Measurements from ENCODE around the gene CSTPP1.
"Not testable (repeated sequence)": the region's sequence is repeated elsewhere in the genome, so short reads cannot be mapped to it uniquely, and the experiment has no call there.

Gene CSTPP1

DNA sequence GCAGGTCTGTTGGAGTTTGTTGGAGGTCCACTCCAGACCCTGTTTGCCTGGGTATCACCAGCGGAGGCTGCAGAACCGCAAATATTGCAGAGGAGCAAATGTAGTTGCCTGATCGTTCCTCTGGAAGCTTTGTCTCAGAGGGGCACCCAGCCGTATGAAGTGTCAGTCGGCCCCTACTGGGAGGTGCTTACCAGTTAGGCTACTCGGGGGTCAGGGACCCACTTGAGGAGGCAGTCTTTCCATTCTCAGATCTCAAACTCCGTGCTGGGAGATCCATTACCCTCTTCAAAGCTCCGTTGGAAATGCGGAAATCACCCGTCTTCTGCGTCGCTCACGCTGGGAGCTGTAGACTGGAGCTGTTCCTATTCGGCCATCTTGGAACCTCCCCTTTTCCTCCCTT, 61.2 kb downstream of the CSTPP1 start:
- DNase-seq, result not testable (repeated sequence)

DNA sequence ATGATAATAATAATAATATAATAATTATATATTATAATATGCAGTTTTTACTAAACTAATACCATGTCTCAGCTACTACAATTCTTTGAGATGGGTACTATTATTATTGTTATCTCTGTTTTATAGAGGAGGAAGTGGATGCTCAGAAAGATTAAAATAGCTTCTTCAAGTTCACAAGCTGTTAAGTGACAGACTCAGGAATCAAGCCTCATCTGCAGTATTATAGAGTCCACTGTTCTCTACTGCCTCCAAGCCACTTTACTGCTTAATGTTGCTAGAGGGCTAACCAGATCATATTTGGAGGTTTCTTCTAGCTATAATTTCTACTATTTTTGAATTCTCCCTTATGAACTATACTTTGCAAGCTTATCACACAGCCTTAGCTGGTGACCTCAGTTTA, 62.7 kb downstream of the CSTPP1 start:
- no peak for DNase-seq

DNA sequence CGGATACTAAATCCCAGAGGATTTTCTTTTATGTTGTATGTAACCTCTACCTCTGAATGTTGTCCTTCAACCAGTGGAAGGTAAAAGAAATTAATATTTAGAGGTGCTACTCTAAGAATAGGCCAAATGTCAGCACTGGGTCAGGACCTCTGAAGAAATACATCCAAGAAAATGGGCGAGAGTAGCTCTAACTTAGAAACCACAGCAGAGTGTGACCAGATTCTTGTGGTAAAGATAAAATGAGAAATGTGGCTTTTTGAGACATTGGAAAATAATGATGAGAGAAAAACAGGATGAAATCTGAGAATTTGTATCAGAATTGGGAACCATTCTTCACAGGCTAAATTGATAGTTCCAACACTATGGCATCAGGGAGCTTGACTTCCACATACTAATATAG, 63.5 kb downstream of the CSTPP1 start:
- DNase-seq, result no peak

DNA sequence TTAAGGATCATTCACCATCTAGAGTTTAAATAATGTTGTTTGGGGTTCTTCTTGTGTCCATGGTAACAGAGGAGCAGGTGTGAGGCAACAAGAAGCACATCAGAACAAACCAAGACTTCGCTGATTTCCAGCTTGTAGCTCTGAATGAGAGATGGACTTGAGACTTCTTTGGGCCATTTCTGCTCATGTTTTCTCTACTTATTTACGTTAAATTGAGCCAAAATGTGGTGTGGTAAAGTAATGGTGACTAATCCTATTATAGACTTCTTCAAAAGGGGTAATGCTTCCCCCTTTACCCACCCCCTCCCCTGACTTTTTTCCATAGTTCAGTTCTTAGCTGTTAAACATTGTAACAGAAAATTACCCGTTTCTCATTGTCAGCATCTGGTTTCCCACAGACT, 65.2 kb downstream of the CSTPP1 start:
- no peak for DNase-seq

DNA sequence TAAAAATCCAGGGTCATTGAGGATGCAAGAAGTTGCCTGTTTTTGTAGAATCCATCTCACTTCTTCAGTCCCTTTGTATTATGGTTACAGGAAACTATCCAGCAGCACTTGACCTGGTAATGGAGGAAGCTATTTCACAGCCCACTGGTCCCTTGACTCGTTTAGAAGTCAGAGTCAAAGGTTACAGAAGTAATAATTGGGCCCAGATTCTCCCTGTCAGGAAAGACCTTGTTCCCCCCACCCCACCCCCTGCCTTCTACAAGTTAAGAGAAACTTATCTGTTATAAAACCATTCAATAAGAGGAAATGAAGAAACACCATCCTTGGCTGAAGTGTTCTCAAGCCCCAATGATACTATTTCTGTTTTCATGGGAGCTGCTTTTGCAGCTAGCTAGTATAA, 65.8 kb downstream of the CSTPP1 start:
- no peak for DNase-seq

DNA sequence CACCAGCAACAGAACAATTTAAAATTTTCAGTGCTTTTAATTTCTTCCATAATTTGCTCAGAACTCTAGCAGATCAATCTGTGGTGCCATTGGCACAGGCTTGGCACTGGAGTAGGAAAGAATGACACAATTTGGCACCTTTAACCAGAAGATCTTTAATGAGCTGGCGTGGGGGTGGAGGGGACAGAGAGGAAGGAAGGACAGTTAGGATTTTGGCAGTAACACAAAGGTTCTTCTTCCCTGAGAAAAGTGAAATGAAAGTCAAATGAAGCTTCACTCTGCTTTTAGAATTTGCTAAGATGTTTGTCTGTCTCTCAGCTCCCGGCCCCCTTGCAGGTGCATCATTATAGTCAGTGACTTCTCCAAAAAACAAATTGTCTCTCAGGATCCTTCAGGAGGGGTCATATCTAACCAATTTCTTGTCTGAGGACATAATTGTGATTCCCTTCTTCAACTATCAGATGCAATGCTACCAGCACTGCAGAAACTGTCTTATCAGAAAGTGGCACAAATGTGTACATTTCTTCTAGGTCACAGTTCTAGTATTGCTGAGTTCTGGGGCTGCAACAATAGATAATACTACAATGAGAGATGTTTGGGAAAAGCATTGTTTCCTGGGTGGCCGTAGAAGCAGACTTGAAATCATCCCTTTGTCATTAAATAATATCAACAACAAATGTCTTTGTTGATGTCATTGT, 66.8 kb downstream of the CSTPP1 start:
- no peak for DNase-seq

DNA sequence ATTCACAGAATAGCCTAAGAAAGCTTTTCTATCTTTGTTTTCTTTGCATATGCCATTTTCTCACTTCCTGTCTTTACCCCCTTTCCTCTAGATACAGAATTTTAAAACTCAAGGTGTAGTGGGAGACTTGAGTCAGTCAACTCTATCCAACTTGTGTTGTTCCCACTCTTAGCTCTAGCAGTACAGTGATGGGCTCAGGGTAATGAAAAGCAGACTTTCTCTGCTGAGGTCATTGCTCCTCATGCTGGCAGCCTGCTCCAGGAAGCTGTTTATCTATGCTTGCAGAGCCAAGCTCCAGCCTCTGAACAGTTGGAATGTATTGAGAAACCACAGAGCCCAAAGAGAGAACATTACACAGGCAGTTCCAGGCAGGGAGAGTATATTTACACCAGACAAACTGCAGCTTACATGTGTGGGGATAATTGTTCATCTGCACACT, 68.1 kb downstream of the CSTPP1 start:
- no peak for DNase-seq

DNA sequence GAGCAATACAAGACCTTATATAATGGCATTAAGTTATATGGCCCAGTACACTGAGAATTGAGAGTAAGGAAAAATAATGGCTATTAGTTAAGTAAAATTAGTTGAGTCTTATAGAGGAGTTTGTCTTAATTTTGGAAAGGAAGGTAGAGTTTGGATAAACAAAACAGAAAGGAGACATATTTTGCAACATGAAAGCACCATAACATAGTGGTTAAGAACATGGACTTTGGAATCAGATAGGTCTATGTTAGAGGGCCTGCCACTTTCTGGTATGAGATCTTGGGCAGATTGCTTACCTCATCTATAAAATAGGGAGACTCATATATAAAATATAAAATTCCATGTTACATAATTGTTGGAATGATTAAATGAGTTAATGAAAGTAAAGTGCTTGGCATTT, 68.9 kb downstream of the CSTPP1 start:
- DNase-seq, result no peak

DNA sequence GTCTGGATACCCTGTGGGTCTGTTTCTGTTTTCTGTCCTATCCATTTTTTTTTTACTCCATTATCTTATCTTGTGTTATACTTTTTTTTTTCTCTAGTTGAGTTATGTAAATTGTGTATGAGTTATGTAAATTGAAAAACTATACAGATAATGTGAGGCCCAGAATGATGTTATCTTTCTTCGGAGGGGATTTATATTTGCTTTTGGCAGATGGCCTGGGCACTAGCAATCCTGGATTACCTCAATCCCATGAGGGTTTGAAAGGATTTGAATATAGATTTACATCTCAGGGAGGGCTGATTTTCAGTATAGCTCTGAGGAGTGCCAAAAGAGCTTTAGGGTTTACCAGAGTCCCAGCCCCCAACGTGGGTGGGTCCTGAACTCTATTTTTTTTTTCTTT, 71.0 kb downstream of the CSTPP1 start:
- no peak for DNase-seq

DNA sequence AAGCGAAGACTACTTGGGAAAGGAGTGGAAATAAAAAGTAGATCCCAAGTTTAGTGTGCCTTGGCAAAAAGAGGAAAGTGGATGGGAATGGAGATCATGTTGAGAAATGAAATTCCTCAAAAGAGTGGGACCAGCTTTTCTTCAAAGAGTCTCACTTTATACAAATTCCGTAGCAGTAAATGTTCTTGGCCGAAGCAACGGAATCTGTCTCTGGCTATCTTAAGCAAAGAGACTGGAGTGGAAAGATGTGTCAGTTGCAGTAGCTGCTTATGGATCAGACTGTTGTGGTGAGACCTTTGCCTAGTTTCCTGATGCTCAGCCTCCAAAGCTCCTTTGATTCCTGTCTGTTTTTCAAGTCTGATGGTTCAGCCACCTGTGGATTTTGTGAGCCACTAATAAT, 73.6 kb downstream of the CSTPP1 start:
- no peak for DNase-seq

DNA sequence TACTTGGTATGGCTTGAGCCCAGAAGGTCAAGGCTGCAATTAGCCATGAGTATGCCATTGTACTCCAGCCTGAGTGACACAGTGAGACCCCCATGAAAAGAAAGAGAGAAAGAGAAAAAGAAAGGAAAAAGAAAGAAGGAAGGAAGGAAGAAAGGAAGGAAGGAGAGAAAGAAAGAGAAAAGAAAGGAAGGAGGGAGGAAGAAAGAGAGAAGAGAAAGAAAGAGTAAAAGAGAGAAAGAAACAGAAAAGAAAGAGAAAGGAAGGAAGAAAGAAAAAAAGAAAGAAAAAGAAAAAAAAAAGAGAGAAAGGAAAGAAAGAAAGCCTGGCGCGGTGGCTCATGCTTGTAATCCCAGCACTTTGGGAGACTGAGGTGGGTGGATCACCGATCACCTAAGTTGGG, 77.5 kb downstream of the CSTPP1 start:
- no peak for DNase-seq

DNA sequence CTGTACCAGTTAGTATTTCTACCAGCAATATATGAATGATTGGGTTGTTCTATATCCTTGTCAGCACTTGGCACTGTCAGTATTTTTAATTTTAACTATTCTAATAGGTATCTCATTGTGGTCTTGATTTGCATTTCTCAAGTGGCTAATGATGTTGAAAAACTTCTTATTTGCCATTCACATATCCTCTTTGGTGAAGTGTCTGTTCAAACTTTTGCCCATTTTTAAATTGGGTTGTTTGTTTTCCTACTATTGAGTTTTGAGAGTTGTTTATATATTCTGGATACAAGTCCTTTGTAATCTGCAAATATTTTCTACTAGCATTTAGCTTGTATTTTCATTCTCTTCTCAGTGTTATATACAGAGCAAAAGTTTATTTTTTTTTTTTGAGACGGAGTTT, 82.1 kb downstream of the CSTPP1 start:
- DNase-seq, result no peak

DNA sequence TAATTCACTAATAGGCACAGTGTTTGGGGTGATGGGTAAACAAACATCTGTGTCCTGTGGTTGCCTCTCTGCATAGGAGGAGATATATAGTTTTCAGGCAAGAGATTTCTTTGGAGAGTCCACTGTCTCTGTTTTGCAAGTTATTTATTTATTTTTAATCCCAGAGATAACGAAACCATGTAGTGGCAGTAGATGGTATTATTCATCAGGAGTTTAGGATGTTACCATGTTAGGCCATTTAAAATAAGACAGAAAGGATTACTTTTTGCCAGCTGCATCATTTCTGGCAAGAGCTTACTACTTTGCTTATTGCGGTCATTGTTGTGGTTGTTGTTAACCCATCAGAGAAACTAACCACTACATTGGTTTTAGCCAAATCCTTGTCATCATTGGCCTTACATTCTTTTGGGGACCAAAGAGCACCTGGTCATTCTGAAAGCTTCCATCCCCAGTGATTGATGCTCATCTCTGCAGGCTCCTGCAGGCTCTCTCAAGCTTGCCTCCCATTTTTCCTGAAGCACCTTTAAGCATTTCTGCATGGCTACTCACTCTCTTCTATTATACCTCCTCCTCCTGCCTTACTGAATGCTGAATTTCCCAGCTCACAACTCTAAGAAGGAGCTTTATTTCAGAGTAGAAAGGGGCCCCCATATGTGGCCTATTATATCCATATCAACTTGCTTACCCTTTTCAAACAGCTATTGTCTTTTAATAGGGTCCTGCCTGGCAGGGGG, 84.4 kb downstream of the CSTPP1 start:
- no peak for DNase-seq

DNA sequence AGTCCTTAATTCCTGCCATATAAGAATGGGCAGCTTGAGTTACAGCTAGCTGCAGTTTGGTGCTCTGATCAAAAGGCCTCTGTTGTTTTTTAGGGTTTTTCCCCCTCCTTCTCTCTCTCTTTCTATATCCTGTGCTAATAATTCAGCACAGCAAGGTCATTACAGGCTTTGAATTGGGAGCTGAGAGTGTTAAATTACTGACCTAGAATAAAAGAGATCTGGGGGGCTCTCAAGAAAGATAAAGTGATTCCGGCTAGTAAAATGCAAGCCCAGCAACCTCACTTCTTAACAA, 84.9 kb downstream of the CSTPP1 start:
- DNase-seq, result no peak

DNA sequence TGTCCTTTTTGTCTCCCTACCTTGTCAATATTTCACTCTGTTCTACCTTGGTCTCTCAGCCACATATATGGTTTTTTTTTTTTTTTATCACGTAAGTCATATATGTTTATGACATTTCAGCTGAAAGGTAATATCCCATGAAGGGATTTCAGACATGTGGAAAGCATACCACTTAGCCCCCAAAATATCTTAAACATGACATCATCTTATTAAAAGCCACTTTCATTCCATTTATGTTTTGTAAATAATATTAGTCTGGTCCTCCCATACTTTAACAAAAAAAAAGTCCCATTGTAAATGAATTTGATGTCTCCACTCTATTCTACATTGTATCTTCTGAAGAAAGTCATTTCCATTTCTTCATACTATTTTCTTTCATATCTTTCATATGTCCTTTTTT, 85.4 kb downstream of the CSTPP1 start:
- no peak for DNase-seq

DNA sequence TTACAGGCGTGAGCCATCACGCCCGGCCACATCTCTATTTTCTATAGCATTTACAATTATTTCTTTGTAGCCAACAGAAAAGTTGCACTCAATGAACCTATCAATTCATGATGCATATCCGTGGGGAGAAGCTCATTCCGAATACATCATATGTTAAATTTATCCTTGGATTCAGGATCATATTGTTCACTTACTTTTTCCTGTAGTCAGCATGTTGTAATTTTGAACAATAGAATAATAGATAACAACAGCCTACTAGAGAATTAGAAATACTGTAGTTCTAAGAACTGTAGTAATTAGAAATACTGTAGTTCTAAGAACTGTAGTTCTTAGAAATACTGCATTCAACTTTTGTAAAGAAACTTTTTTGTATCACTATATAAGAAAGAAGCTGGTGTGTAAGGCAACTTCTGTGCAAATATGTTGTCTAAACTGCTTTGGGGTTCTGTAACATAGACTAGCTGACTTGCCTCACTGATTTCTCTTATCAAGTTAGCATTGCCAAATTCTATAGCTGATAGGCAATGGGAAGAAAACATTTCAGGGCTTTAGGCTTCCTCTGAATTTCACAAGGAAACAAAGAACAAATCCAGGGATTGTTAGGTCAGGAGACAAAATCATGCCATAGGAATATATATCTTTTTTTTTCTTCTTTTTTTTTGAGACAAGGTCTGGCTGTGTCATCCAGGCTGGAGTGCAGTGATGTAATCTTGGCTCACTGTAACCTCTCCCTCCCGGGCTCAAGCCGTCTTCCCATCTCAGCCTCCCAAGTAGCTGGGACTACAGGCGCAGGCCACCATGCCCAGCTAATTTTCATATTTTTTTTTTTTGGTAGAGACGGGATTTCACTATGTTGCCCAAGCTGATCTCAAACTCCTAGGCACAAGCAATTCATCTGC, 91.9 kb downstream of the CSTPP1 start:
- no peak for DNase-seq

DNA sequence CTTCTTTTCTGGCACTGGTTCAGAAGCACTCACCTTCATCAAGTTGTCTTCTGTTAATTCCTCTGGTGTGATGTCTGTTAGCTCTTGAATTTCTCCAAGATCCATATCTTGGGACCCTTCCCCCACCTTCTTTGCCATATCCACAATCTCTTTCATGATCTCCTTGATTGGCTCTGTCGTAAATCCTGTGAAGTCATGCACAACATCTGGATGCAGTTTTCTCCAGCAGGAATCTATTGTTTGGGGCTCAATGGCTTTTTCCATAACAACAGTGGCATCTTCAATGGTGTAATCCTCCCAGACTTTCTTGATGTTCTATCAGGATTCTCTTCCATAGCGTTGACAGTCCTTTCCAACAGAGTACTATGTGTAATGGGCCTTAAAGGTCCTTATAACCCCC, 96.9 kb downstream of the CSTPP1 start:
- DNase-seq, result no peak

DNA sequence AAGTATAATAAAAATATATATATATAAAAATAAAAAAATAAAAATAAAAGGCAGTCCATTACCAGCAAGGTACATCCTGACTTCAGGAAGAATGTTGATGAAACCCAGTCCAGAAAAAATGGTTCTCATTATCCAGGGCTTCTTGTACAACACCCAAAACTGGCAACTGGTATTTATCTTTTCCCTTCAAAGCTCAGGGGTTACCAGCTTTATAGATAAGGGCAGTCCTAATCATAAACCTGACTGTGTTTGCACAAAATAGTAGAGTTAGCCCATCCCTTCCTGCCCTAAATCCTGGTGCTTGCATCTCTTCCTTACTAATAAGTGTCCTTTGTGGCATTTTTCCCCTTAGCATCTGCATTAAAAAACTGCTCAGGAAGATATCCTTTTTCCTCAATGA, 97.5 kb downstream of the CSTPP1 start:
- no peak for DNase-seq

DNA sequence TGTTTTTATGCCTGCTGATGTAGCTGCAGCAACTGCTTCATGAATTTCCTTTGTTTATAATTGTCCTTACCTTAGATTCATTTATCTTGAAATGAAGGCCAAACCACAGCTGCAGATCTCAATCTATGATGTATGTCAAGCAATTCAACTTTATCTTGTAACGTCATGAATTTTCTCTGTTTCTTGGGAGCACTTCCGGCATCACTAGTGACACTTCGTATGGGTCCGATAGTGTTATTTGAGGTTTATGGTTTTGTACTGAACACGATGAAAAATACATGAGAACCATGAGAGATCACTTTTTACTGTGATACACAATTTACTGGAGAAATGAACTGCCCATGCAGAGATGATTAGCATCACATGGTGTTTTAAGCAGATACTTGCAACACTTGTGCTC, 98.5 kb downstream of the CSTPP1 start:
- DNase-seq, result no peak

DNA sequence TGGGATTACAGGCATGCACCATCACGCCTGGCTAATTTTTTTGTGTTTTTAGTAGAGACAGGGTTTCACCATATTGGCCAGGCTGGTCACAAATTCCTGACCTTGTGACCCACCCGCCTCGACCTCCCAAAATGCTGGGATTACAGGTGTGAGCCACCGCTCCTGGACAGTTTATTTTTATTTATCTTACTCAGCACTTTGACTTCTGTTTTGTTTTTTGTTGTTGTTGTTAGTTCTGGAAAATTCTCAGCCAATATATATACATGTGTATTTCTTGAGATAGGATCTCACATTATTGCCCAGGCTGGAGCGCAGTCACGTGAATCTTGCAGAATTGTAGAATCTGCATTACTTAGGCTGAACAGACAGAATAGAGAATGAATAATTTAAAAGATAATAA, 107.6 kb downstream of the CSTPP1 start:
- no peak for DNase-seq

DNA sequence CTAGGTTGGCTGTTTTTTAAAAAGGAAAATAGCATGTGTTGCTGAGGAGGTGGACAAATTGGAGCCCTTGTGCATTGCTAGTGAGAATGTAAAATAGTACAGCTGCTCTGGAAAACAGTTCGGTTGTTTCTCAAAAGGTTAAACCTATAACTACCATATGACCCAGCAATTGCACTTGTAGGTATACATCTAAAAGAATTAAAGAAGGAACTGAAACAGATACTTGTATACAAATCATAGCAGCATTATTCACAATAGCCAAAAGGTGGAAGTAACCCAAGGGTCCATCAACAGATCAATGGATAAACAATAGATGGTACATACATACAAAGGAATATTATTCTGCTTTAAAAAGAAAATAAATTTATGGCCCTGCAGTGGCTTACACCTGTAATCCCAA, 111.4 kb downstream of the CSTPP1 start:
- no peak for DNase-seq

DNA sequence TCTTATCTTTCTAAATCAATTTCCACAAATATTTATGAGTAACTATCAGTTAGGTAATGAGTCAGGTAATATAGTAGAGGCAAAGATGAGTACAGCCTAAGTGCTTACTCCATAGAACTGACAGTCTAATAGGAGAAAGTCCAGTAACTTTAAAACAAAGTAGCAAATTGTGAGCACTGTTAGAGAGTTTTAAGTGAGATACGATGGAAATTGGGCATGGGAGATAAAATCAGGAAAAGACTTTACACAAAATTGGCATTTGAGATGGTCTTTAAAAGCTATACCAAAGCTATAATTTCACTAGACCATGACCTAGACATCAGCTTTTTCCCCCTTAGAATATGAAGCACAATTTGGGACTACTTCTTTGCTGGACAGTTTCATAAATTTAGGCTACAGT, 113.7 kb downstream of the CSTPP1 start:
- no peak for DNase-seq

DNA sequence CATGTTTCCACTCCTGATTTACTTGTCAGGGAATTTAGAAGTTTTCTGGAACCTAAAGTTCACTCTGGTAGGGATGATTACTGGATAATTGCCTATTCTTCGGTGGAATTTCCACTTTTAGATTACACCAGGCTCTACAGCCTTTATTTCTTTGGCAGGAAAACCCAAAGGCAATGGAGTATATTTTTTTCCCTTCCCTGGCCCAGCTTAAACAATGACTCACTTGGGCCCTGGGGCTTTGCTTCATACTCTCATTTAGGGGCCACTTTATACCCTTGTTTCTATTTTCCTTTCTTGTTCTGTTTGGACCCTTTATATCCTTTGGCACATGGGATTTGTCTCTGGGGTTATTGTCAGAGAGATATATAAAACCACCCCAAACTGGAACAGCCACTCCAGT, 114.7 kb downstream of the CSTPP1 start:
- DNase-seq, result no peak

DNA sequence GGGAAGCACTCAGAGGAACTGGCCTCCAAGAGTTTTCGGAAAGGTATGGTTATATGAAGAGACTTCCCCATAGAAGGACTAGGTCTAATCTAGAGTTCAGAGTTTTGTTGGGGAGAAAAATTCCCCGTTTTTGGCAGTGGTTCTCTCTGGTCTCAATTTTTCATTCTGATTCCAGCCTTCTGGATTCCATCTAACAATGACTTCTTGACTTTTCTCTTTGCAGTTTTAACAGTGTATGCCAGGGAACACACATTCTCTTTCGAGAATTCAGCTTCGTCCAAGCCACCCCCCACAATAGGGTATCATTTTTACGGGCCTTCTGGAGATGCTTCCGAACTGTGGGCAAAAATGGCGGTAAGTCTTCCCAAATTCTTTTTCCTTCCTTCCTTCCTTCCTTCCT, 115.6 kb downstream of the CSTPP1 start:
- no peak for DNase-seq
